LNCAP (cell line): ENCODE results near the gene VPS8.

ENCODE experiments used
- CTCF ChIP-seq: fragments of 450-650 bp; IDR thresholded peaks from 2 replicates; pipeline ENCODE4 v1.5.1; 2017; ENCODE audit warnings: mild to moderate bottlenecking

The VPS8 gene

GRCh38 chr3:184798120-184798519, 13.8 kb upstream of the VPS8 start:
- TF ChIP-seq CTCF, result no peak

- no peak for TF ChIP-seq CTCF
Measured at GRCh38 chr3:184800349-184800930, 11.5 kb upstream of the VPS8 start.

GRCh38 chr3:184801241-184801785, 10.7 kb upstream of the VPS8 start:
- no peak for TF ChIP-seq CTCF

- no peak for TF ChIP-seq CTCF
Measured at GRCh38 chr3:184802150-184802549, 9.8 kb upstream of the VPS8 start.

GRCh38 chr3:184804801-184805200, 7.2 kb upstream of the VPS8 start:
- TF ChIP-seq CTCF, result no peak

GRCh38 chr3:184805351-184806038, 6.5 kb upstream of the VPS8 start:
- TF ChIP-seq CTCF, result no peak

- no peak for TF ChIP-seq CTCF
Measured at GRCh38 chr3:184806567-184807271, 5.2 kb upstream of the VPS8 start.
